Measurements from ENCODE around the gene LRGUK.
A peak's percentile ranks its signal among the peaks of the same experiment; 100 is the strongest.

The LRGUK gene

DNA sequence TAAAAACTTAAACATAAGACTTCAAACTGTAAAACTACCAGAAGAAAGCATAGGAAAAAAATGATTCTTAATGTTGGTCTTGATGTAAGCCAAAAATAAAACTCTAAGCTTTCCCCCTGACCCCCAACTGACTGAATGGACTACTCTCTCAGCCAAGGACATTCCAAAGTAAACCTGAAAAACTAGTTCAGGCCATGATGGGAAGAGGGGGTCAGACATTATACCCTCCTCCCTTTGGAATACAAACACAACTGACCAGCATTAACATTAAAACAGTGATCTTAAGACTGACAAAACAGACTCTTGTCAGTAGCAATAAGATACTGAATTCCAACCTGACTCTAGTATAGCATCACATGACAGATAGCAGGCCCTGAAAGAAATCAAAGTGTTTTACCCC, 13.5 kb upstream of the LRGUK start:
- Mint-ChIP-seq H3K27ac (no peak overlapping the region), H3K36me3 (peaks cover 5% of the 10 kb centered on the region), H3K9me3 (peaks cover 3% of the 10 kb centered on the region), H3K27me3 (no peaks in the 10 kb centered on the region), H3K4me1 (no peaks in the 10 kb centered on the region), H3K4me3 (no peak overlapping the region)
- ATAC-seq, result no peak

DNA sequence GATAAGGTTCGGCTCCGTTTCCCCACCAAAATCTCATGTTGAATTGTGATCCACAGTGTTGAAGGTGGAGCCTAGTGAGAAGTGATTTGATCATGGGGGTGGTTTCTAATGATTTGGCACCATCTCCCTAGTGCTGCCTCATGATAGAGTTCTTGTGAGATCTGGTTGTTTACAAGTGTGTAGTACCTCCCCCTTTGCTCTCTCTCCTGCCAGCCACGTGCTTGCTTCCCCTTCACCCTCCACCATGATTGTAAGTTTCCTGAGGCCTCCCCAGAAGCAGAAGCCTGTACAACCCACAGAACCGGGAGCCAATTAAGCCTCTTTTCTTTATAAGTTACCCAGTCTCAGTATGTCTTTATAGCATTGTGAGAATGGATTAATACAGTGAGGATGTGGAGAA, 12.1 kb upstream of the LRGUK start:
- H3K4me1 Mint-ChIP-seq, result no peaks in the 10 kb centered on the region
- no peaks in the 10 kb centered on the region for H3K27me3 Mint-ChIP-seq
- peaks cover 3% of the 10 kb centered on the region for H3K9me3 Mint-ChIP-seq
- no peak overlapping the region for H3K4me3 Mint-ChIP-seq
- ATAC-seq, result no peak
- H3K36me3 Mint-ChIP-seq, result peaks cover 5% of the 10 kb centered on the region
- H3K27ac Mint-ChIP-seq, result no peak overlapping the region

- Mint-ChIP-seq H3K27me3 (no peaks in the 10 kb centered on the region), H3K4me1 (peaks cover 7% of the 10 kb centered on the region)
- ATAC-seq, result no peak
Measured at GRCh38 chr7:134120405-134120804, 6.7 kb upstream of the LRGUK start.

GRCh38 chr7:134121632-134122139, 5.5 kb upstream of the LRGUK start:
- Mint-ChIP-seq H3K27ac (no peak overlapping the region), H3K4me1 (peaks cover 8% of the 10 kb centered on the region), H3K9me3 (peaks cover 3% of the 10 kb centered on the region), H3K4me3 (no peak overlapping the region), H3K36me3 (no peaks in the 10 kb centered on the region), H3K27me3 (no peaks in the 10 kb centered on the region)
- ATAC-seq, result no peak

More at GRCh38 chr7:134120405-134120804, 6.7 kb upstream of the LRGUK start:
- Mint-ChIP-seq H3K27ac (no peak overlapping the region), H3K4me3 (no peak overlapping the region), H3K36me3 (no peaks in the 10 kb centered on the region), H3K9me3 (peaks cover 3% of the 10 kb centered on the region)

- peaks cover 4% of the 10 kb centered on the region for H3K27me3 Mint-ChIP-seq
- ATAC-seq, result no peak
- no peaks in the 10 kb centered on the region for H3K36me3 Mint-ChIP-seq
- no peak overlapping the region for H3K27ac Mint-ChIP-seq
- peaks cover 21% of the 10 kb centered on the region for H3K4me1 Mint-ChIP-seq
- H3K4me3 Mint-ChIP-seq, result no peak overlapping the region
- peaks cover 3% of the 10 kb centered on the region for H3K9me3 Mint-ChIP-seq
Measured at GRCh38 chr7:134122980-134123379, 4.2 kb upstream of the LRGUK start.

- no peak for ATAC-seq
- Mint-ChIP-seq H3K36me3 (no peaks in the 10 kb centered on the region), H3K4me1 (peaks cover 21% of the 10 kb centered on the region), H3K9me3 (no peaks in the 10 kb centered on the region), H3K4me3 (no peak overlapping the region), H3K27me3 (peaks cover 24% of the 10 kb centered on the region), H3K27ac (no peak overlapping the region)
Measured at GRCh38 chr7:134126146-134126545, 994 bp upstream of the LRGUK start.

- ATAC-seq, result no peak
- peaks cover 28% of the 10 kb centered on the region for H3K27me3 Mint-ChIP-seq
- no peak overlapping the region for H3K27ac Mint-ChIP-seq
- H3K36me3 Mint-ChIP-seq, result no peaks in the 10 kb centered on the region
- peak overlapping the region; percentile 80 for H3K4me3 Mint-ChIP-seq
- H3K4me1 Mint-ChIP-seq, result peaks cover 19% of the 10 kb centered on the region
- H3K9me3 Mint-ChIP-seq, result no peaks in the 10 kb centered on the region
Measured at GRCh38 chr7:134126596-134126965, 559 bp upstream of the LRGUK start.

GRCh38 chr7:134128829-134129228, 1.7 kb downstream of the LRGUK start:
- Mint-ChIP-seq H3K4me1 (peaks cover 14% of the 10 kb centered on the region), H3K27me3 (peaks cover 47% of the 10 kb centered on the region), H3K4me3 (no peak overlapping the region), H3K27ac (no peak overlapping the region), H3K36me3 (no peaks in the 10 kb centered on the region), H3K9me3 (no peaks in the 10 kb centered on the region)
- no peak for ATAC-seq

GRCh38 chr7:134129856-134130523, 2.9 kb downstream of the LRGUK start:
- H3K4me3 Mint-ChIP-seq, result no peak overlapping the region
- no peak for ATAC-seq
- H3K36me3 Mint-ChIP-seq, result no peaks in the 10 kb centered on the region
- no peaks in the 10 kb centered on the region for H3K9me3 Mint-ChIP-seq
- peaks cover 14% of the 10 kb centered on the region for H3K4me1 Mint-ChIP-seq
- no peak overlapping the region for H3K27ac Mint-ChIP-seq
- H3K27me3 Mint-ChIP-seq, result peaks cover 55% of the 10 kb centered on the region

DNA sequence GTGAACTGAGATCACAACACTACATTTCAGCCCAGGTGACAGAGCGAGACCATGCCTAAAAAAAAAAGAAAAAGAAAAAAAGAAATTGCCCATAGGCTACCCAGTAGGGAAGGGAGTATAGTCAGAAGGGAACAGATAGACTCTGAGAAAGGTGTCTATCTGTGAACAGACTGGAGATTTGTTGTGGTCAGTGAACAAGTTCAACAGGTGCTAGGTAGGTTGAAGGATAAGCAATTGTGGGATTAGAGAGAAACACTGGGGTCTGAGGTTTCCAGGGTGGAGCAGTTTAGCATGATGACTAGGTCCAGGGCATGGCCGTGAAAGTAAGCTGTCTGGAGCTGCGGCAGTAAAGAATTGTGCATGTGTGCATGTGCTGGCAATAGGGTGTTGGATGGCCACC, 6.9 kb downstream of the LRGUK start:
- Mint-ChIP-seq H3K27me3 (peaks cover 44% of the 10 kb centered on the region), H3K9me3 (no peaks in the 10 kb centered on the region), H3K27ac (no peak overlapping the region), H3K4me3 (no peak overlapping the region), H3K4me1 (no peaks in the 10 kb centered on the region), H3K36me3 (no peaks in the 10 kb centered on the region)
- no peak for ATAC-seq

GRCh38 chr7:134140889-134141867, 14.0 kb downstream of the LRGUK start:
- Mint-ChIP-seq H3K4me1 (peaks cover 5% of the 10 kb centered on the region), H3K9me3 (no peaks in the 10 kb centered on the region), H3K4me3 (peak overlapping the region; percentile 43), H3K27me3 (no peaks in the 10 kb centered on the region), H3K27ac (no peak overlapping the region), H3K36me3 (no peaks in the 10 kb centered on the region)
- peak; percentile 73 for ATAC-seq

DNA sequence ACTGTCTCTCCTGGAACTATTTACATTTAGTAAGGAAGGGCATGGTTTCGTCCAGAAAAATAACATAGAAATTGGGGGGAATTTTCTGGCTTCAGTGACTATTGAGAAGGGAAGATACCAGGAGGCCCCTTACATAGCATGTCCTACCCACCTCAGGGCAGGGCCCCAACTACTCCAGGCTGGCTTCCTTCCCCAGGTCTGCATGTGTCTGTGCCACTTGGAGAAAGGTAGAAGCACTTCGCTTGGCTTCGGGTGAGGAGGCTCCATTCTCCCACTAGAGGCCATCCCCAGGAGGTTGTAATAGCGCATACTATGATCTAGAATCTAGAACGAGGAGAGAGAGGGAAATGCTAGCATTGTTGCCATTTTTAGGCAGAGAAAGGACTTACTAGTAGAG, 14.7 kb downstream of the LRGUK start:
- H3K27me3 Mint-ChIP-seq, result no peaks in the 10 kb centered on the region
- H3K4me3 Mint-ChIP-seq, result no peak overlapping the region
- no peaks in the 10 kb centered on the region for H3K36me3 Mint-ChIP-seq
- peaks cover 5% of the 10 kb centered on the region for H3K4me1 Mint-ChIP-seq
- no peak for ATAC-seq
- H3K9me3 Mint-ChIP-seq, result no peaks in the 10 kb centered on the region
- no peak overlapping the region for H3K27ac Mint-ChIP-seq

DNA sequence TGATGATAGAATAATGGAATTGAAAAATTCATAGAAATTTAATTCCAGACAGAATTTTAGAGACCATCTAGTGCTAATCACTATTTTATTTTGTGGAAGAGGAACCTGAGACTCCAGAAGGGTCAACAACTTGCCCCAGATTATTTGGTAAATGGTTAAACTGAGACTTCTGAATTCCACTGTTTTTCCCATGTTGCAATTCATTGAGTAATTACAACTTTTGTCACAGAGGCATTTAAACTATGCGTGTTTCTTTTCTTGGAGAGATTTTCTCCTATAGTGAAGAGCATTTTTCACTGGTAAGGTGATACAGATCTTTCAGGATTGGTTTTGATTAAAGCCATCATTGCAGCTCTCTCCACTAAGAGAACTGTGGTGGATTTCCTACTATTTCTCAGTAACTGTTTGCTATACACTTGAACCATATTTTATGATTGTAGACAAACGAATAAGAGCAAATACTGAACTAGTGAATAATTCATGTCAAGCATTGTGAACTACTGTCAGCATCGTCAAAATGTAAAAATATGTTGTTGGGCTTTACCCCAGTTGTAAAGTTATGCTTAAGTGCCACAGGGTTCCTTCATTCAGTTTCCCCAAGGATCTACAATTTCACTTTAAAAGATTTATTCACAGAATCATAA, 26.5 kb downstream of the LRGUK start:
- no peak overlapping the region for H3K4me3 Mint-ChIP-seq
- no peaks in the 10 kb centered on the region for H3K36me3 Mint-ChIP-seq
- peaks cover 5% of the 10 kb centered on the region for H3K4me1 Mint-ChIP-seq
- no peaks in the 10 kb centered on the region for H3K27me3 Mint-ChIP-seq
- no peak for ATAC-seq
- no peaks in the 10 kb centered on the region for H3K9me3 Mint-ChIP-seq
- no peak overlapping the region for H3K27ac Mint-ChIP-seq

- H3K27me3 Mint-ChIP-seq, result no peaks in the 10 kb centered on the region
- H3K4me3 Mint-ChIP-seq, result no peak overlapping the region
- no peak for ATAC-seq
- H3K4me1 Mint-ChIP-seq, result peaks cover 5% of the 10 kb centered on the region
- no peaks in the 10 kb centered on the region for H3K9me3 Mint-ChIP-seq
- H3K27ac Mint-ChIP-seq, result no peak overlapping the region
- H3K36me3 Mint-ChIP-seq, result no peaks in the 10 kb centered on the region
Measured at GRCh38 chr7:134154581-134155130, 27.5 kb downstream of the LRGUK start.

GRCh38 chr7:134155206-134155605, 28.1 kb downstream of the LRGUK start:
- no peaks in the 10 kb centered on the region for H3K9me3 Mint-ChIP-seq
- no peak overlapping the region for H3K27ac Mint-ChIP-seq
- H3K4me3 Mint-ChIP-seq, result no peak overlapping the region
- no peak for ATAC-seq
- H3K4me1 Mint-ChIP-seq, result peaks cover 5% of the 10 kb centered on the region
- no peaks in the 10 kb centered on the region for H3K27me3 Mint-ChIP-seq
- no peaks in the 10 kb centered on the region for H3K36me3 Mint-ChIP-seq

Data from stimulated activated memory B cell treated with anti-CD40 and anti-IgM and Interleukin-4, amounts not matched to agents 10 μg/mL and 1 μg/mL and 100 μg/mL, for 72 hours (primary cell).